Astrocyte (in vitro differentiated cells and primary cell): ENCODE results near the gene PDSS1. TPM values are rescaled to one million over a fixed set of nuclear protein-coding genes. Genes with fewer than 3 reads are reported as not detected.
"Not testable (repeated sequence)": the region's sequence is repeated elsewhere in the genome, so short reads cannot be mapped to it uniquely, and the experiment has no call there.

ENCODE experiments used
- DNase-seq: peaks from one replicate; pipeline ENCODE4 v3.0.0-alpha.2; 2010; ENCODE audit warnings: low read depth
- FAIRE-seq: peaks from 2 replicates; lab custom pipeline; 2011; peaks lifted over from hg19 to GRCh38; lab: Jason Lieb, UNC
- H2AFZ ChIP-seq: 2 replicates; pipeline ENCODE4 v1.6.0; 2012; ENCODE audit warnings: low read depth, low read length, inconsistent platforms
- H3K27ac ChIP-seq: 2 replicates; pipeline ENCODE4 v1.5.1; 2011; ENCODE audit warnings: low read depth, low read length, inconsistent platforms
- H3K27me3 ChIP-seq: 2 replicates; pipeline ENCODE4 v1.6.0; 2011; ENCODE audit warnings: low read length, inconsistent platforms; ENCODE audit not compliant: insufficient read depth
- H3K36me3 ChIP-seq: 2 replicates; pipeline ENCODE4 v1.5.1; 2011; ENCODE audit warnings: low read length, inconsistent platforms; ENCODE audit not compliant: insufficient read depth
- H3K4me1 ChIP-seq: 2 replicates; pipeline ENCODE4 v1.5.1; 2011; ENCODE audit warnings: low read length, inconsistent platforms; ENCODE audit not compliant: insufficient read depth
- H3K4me2 ChIP-seq: 2 replicates; pipeline ENCODE4 v1.6.0; 2012; ENCODE audit warnings: low read length, inconsistent platforms
- H3K4me3 ChIP-seq: 2 replicates; pipeline ENCODE4 v1.5.1; 2011; ENCODE audit warnings: low read depth, mild to moderate bottlenecking, low read length, inconsistent platforms; ENCODE audit not compliant: insufficient read depth
- H3K79me2 ChIP-seq: 2 replicates; pipeline ENCODE4 v1.6.0; 2012; ENCODE audit warnings: mild to moderate bottlenecking, low read length, inconsistent platforms; ENCODE audit not compliant: insufficient read depth
- H3K9ac ChIP-seq: 2 replicates; pipeline ENCODE4 v1.6.0; 2012; ENCODE audit warnings: mild to moderate bottlenecking, low read length, inconsistent platforms
- H3K9me3 ChIP-seq: 2 replicates; pipeline ENCODE4 v1.5.1; 2012; ENCODE audit warnings: low read depth, mild to moderate bottlenecking, low read length, inconsistent platforms; ENCODE audit not compliant: insufficient read depth
- H4K20me1 ChIP-seq: 2 replicates; pipeline ENCODE4 v1.6.0; 2012; ENCODE audit warnings: low read length, inconsistent platforms; ENCODE audit not compliant: insufficient read depth
- H3K27ac Mint-ChIP-seq: one replicate; pipeline ENCODE4 v1.8.0; 2021; ENCODE audit warnings: mild to moderate bottlenecking, mixed read lengths; ENCODE audit not compliant: unreplicated experiment
- H3K27me3 Mint-ChIP-seq: one replicate; pipeline ENCODE4 v1.8.0; 2021; ENCODE audit warnings: low read depth, mixed read lengths; ENCODE audit not compliant: unreplicated experiment
- H3K36me3 Mint-ChIP-seq: one replicate; pipeline ENCODE4 v1.8.0; 2021; ENCODE audit warnings: low read depth, mixed read lengths; ENCODE audit not compliant: unreplicated experiment
- H3K4me1 Mint-ChIP-seq: one replicate; pipeline ENCODE4 v1.8.0; 2021; ENCODE audit warnings: low read depth, mixed read lengths; ENCODE audit not compliant: unreplicated experiment
- H3K4me3 Mint-ChIP-seq: one replicate; pipeline ENCODE4 v1.8.0; 2021; ENCODE audit warnings: mild to moderate bottlenecking, moderate library complexity, mixed read lengths; ENCODE audit not compliant: unreplicated experiment
- H3K9me3 Mint-ChIP-seq: one replicate; pipeline ENCODE4 v1.8.0; 2021; ENCODE audit warnings: mild to moderate bottlenecking, mixed read lengths; ENCODE audit not compliant: unreplicated experiment
- CTCF ChIP-seq: IDR thresholded peaks from 2 replicates; pipeline ENCODE4 v1.5.1; 2011; ENCODE audit warnings: low read depth, mild to moderate bottlenecking, inconsistent platforms, low read length, moderate library complexity; ENCODE audit not compliant: insufficient read depth
- EZH2 ChIP-seq: IDR thresholded peaks from 2 replicates; pipeline ENCODE4 v1.6.1; 2012; ENCODE audit warnings: mild to moderate bottlenecking, low read length, inconsistent platforms; ENCODE audit not compliant: insufficient read depth
- total RNA-seq: library from RNA; stranded (reverse); gene quantifications from 2 replicates; pipeline ENCODE4 v1.2.1, GENCODE V29; 2021

Gene PDSS1
- total RNA-seq, 1 donor from 2014 or later: 9.6 TPM

DNA sequence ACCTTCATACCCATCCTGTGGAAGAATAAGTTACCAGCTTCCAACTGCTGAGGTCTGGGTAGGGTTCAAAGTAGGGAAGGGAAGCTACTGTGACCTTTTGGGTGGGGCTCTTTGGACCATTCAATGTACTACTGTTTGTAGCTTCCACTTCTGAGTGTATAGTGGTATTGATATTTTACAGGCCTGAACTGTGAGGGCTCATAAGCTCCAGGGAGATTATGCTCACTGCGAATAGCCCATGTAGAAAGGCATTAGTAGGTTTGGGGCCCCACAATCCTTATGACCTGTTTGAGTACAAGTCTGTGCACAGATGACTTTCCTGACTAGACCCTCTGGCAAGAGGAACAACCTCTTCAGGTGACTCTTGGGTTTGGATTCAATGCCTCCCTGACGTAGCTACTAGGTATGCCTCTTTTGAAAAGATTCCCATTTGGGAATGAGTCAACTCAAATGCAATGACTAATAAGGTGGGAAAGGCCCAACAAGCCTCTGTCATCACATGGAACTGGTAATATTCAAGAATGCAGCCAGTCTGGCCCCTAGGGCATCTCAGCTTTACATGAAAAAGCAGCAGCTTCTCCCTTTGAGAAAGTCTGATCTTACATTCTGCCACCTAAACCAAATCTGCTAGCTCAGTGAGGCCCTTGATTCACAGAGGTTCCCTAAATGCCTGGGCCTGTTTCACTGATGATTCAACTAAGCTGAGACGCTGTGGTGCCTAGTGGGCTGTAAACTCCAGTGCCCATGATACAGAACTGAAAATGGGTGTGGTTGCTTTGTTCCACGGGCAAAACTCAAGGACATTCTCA is 83.5 kb downstream of the PDSS1 start:
- no peaks in the 10 kb centered on the region for H3K27me3 ChIP-seq
- Mint-ChIP-seq H3K27me3 (no peaks in the 10 kb centered on the region), H3K4me1 (peaks cover 33% of the 10 kb centered on the region), H3K4me3 (peak overlapping the region; percentile 60), H3K27ac (peak overlapping the region; percentile 97), H3K36me3 (peaks cover 5% of the 10 kb centered on the region), H3K9me3 (no peaks in the 10 kb centered on the region)
- no peak overlapping the region for H2AFZ ChIP-seq
- peak overlapping the region; percentile 77 for H3K9ac ChIP-seq
- peaks cover 21% of the 10 kb centered on the region for H3K4me1 ChIP-seq
- peak overlapping the region; percentile 98 for H3K27ac ChIP-seq
- H3K4me3 ChIP-seq: peak overlapping the region; percentile 20
- no peaks in the 10 kb centered on the region for H3K36me3 ChIP-seq
- no peaks in the 10 kb centered on the region for H3K9me3 ChIP-seq
- H3K79me2 ChIP-seq: peaks cover 92% of the 10 kb centered on the region
- peak overlapping the region; percentile 74 for H3K4me2 ChIP-seq
- H4K20me1 ChIP-seq: peaks cover 49% of the 10 kb centered on the region
- TF ChIP-seq EZH2 (no peak), CTCF (no peak)
- peak; percentile 73 for FAIRE-seq
- DNase-seq: peak; percentile 95

- Histone ChIP-seq H3K4me3 (no peak overlapping the region), H4K20me1 (peaks cover 52% of the 10 kb centered on the region), H3K27me3 (no peaks in the 10 kb centered on the region), H3K9me3 (no peaks in the 10 kb centered on the region), H3K9ac (peak overlapping the region; percentile 77), H2AFZ (no peak overlapping the region), H3K4me1 (peaks cover 19% of the 10 kb centered on the region), H3K27ac (peak overlapping the region; percentile 98), H3K36me3 (no peaks in the 10 kb centered on the region), H3K79me2 (peaks cover 93% of the 10 kb centered on the region), H3K4me2 (peak overlapping the region; percentile 74)
- Mint-ChIP-seq H3K27me3 (no peaks in the 10 kb centered on the region), H3K36me3 (peaks cover 9% of the 10 kb centered on the region), H3K4me3 (no peak overlapping the region), H3K9me3 (peaks cover 2% of the 10 kb centered on the region), H3K4me1 (peaks cover 28% of the 10 kb centered on the region), H3K27ac (peak overlapping the region; percentile 97)
- FAIRE-seq (peak; percentile 29), DNase-seq (peak; percentile 23)
- no peak for TF ChIP-seq CTCF
- no peak for TF ChIP-seq EZH2
Observed at GRCh38 chr10:26781797-26782196, 84.3 kb downstream of the PDSS1 start.

- Mint-ChIP-seq H3K27me3 (no peaks in the 10 kb centered on the region), H3K9me3 (peaks cover 3% of the 10 kb centered on the region), H3K36me3 (peaks cover 12% of the 10 kb centered on the region), H3K27ac (no peak overlapping the region), H3K4me1 (peaks cover 10% of the 10 kb centered on the region), H3K4me3 (no peak overlapping the region)
- no peak overlapping the region for H3K4me2 ChIP-seq
- no peak overlapping the region for H3K9ac ChIP-seq
- H3K36me3 ChIP-seq: no peaks in the 10 kb centered on the region
- peaks cover 90% of the 10 kb centered on the region for H3K79me2 ChIP-seq
- no peak for TF ChIP-seq CTCF
- no peak for TF ChIP-seq EZH2
- H3K4me3 ChIP-seq: no peak overlapping the region
- FAIRE-seq: no peak
- no peak overlapping the region for H2AFZ ChIP-seq
- peaks cover 54% of the 10 kb centered on the region for H4K20me1 ChIP-seq
- no peaks in the 10 kb centered on the region for H3K9me3 ChIP-seq
- no peak for DNase-seq
- no peaks in the 10 kb centered on the region for H3K4me1 ChIP-seq
- no peak overlapping the region for H3K27ac ChIP-seq
- no peaks in the 10 kb centered on the region for H3K27me3 ChIP-seq
Observed at GRCh38 chr10:26787362-26787761, 89.9 kb downstream of the PDSS1 start.

GRCh38 chr10:26789779-26790178 is 92.3 kb downstream of the PDSS1 start:
- H3K4me1 ChIP-seq, H3K27ac Mint-ChIP-seq, H3K9ac ChIP-seq, H3K9me3 ChIP-seq, H3K4me2 ChIP-seq, H3K9me3 Mint-ChIP-seq, H2AFZ ChIP-seq, DNase-seq, H3K4me3 ChIP-seq, H3K27me3 ChIP-seq, H3K27ac ChIP-seq, H3K27me3 Mint-ChIP-seq, H3K4me3 Mint-ChIP-seq, H3K36me3 ChIP-seq, FAIRE-seq: not testable (repeated sequence)
- Mint-ChIP-seq H3K4me1 (peaks cover 14% of the 10 kb centered on the region), H3K36me3 (peaks cover 12% of the 10 kb centered on the region)
- Histone ChIP-seq H4K20me1 (peaks cover 63% of the 10 kb centered on the region), H3K79me2 (peaks cover 91% of the 10 kb centered on the region)
